Measurements from ENCODE around the gene SHC2. TPM values are rescaled to one million over a fixed set of nuclear protein-coding genes. Genes with fewer than 3 reads are reported as not detected.
"Not testable (repeated sequence)": the region's sequence is repeated elsewhere in the genome, so short reads cannot be mapped to it uniquely, and the experiment has no call there.

SHC2 gene
- total RNA-seq, 1 donor from 2014 or later = not detected

- H3K9me3 Mint-ChIP-seq; H3K4me1 Mint-ChIP-seq (ENCODE audit: low read depth); H3K27me3 Mint-ChIP-seq (ENCODE audit: insufficient read depth); H3K36me3 Mint-ChIP-seq (ENCODE audit: low read depth); intact Hi-C loops (cut with micrococcal nuclease); H3K27ac Mint-ChIP-seq; H3K4me3 Mint-ChIP-seq; DNase-seq (ENCODE audit: low spot score): not testable (repeated sequence)
Measured at GRCh38 chr19:427675-428074, 33.2 kb downstream of the SHC2 start.

DNA sequence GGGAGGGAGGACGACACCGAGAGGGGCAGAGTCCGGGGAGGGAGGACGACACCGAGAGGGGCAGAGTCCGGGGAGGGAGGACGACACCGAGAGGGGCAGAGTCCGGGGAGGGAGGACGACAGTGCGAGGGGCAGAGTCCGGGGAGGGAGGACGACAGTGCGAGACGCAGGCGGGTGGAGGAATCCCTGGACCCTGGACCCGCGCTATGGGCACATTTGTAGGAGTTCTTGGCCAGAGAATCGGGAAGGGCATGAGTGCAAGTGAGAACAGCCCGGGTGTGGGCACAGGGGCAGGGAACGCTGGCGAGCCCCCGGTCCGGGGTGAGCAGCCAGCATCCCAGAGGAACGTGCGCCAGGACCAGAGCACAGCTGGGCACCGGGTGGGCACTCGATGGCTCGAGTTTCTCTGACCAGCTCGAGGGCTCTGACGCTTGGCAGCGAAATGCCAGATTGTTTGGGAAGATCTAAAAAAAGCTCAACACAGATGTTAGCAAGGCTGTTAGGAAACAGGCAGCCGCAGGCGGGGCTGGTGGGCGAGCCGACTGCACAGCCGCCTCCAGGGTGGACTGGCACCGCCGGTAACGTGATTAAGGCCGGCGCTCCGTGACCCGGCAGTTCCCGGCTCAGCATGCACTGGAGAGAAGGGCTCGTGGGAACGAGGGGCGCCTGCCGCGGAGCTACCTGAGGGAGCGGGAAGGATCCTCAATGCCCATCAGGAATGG is 33.9 kb downstream of the SHC2 start:
- H3K27ac Mint-ChIP-seq = no peak overlapping the region
- H3K9me3 Mint-ChIP-seq = peaks cover 7% of the 10 kb centered on the region

DNA sequence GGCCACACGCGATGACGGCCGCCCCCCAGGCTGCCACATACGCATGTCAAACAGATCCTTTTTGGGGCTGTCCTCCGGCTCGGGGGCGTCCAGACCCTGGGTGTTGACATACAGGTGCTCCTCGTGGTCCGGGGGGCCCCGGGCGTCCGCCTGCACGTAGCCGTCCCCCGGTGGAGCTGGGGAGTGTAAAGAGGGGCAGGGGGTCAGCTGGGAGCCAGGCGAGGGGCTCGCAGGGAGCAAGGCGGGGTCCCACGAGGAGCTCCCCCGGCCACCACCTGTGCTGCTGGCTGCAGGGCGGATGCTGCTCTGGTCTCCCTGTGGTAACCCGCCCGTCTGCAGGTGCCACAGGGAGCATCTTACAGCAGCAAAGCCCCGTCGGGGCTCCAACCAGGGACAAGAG is 35.8 kb downstream of the SHC2 start:
- no peak for DNase-seq (ENCODE audit: low spot score)
- Mint-ChIP-seq H3K4me1 (ENCODE audit: low read depth) (no peaks in the 10 kb centered on the region), H3K4me3 (no peak overlapping the region), H3K9me3 (no peaks in the 10 kb centered on the region), H3K36me3 (ENCODE audit: low read depth) (no peaks in the 10 kb centered on the region), H3K27me3 (ENCODE audit: insufficient read depth) (peaks cover 2% of the 10 kb centered on the region), H3K27ac (no peak overlapping the region)
- intact Hi-C loops (cut with micrococcal nuclease) = no loop called here

More for the DNA sequence above, 33.9 kb downstream of the SHC2 start:
- intact Hi-C loops (cut with micrococcal nuclease) = no loop called here
- Mint-ChIP-seq H3K27me3 (ENCODE audit: insufficient read depth) (no peaks in the 10 kb centered on the region), H3K4me1 (ENCODE audit: low read depth) (no peaks in the 10 kb centered on the region), H3K4me3 (no peak overlapping the region), H3K36me3 (ENCODE audit: low read depth) (no peaks in the 10 kb centered on the region)
- DNase-seq (ENCODE audit: low spot score) = no peak

DNA sequence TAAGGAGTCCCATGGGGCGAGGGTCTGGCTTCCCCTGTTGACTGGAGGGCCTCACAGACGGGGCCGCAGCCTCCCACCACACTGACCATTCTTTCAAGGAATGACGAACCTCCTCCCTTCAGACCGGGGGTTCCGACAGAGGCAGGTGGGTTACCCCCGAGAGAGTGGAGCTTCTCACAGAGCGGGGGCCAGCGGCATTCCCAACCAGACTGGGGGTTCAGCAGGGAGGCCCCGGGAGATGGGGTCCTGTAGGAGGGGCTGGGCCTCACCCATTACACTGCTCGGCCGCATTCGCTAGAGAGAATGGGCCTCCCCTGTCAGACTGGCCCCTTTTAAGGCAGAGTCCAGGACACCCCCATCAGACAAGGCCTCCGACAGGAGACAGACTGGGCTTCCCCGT is 36.3 kb downstream of the SHC2 start:
- Mint-ChIP-seq H3K27me3 (ENCODE audit: insufficient read depth) (peaks cover 2% of the 10 kb centered on the region), H3K9me3 (no peaks in the 10 kb centered on the region), H3K4me1 (ENCODE audit: low read depth) (no peaks in the 10 kb centered on the region), H3K27ac (no peak overlapping the region), H3K4me3 (no peak overlapping the region), H3K36me3 (ENCODE audit: low read depth) (no peaks in the 10 kb centered on the region)
- intact Hi-C loops (cut with micrococcal nuclease) = no loop called here
- DNase-seq (ENCODE audit: low spot score) = no peak

DNA sequence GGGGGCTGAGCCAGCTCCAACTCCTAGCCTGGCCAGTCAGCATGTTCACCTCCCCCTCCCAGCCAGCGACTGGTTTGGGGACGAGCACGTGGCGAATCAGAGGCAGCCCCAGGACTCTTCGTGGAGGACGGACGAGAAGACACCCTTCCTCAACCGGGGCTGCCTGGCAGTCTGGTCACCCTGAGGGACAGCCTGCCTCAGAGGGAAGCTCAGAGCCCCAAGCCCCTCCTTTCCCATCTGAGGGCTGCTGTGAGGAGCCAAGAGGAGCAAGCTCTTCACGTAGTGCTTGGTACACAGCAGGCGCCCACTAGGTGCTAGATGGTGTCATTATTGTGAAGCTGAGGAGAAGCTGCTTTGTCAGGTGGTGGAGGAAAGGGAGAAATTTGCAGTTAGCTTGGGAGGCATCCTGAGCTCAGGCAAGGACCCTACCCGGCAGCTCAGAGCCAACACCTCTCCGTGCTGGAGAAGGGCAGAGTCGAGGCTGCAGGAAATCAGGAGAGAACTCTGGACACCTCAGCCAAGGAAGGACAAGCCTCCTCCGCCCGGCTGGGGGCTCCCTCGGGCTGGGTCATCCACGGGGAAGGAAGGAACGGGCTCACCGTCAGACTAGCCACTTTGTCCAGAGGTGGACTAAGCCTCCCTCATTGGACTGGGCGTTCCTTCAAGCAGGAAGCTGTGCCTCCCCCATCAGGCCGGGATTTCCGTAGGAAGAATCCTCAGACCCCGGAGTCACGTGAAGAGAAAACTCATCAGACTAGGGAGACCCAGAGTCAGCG is 37.0 kb downstream of the SHC2 start:
- peaks cover 2% of the 10 kb centered on the region for H3K27me3 Mint-ChIP-seq (ENCODE audit: insufficient read depth)
- H3K27ac Mint-ChIP-seq = no peak overlapping the region
- no peaks in the 10 kb centered on the region for H3K36me3 Mint-ChIP-seq (ENCODE audit: low read depth)
- intact Hi-C loops (cut with micrococcal nuclease) = no loop called here
- H3K9me3 Mint-ChIP-seq = no peaks in the 10 kb centered on the region
- H3K4me1 Mint-ChIP-seq (ENCODE audit: low read depth) = no peaks in the 10 kb centered on the region
- DNase-seq (ENCODE audit: low spot score) = no peak
- no peak overlapping the region for H3K4me3 Mint-ChIP-seq

- H3K27ac Mint-ChIP-seq; intact Hi-C loops (cut with micrococcal nuclease); H3K4me1 Mint-ChIP-seq (ENCODE audit: low read depth); H3K4me3 Mint-ChIP-seq; DNase-seq (ENCODE audit: low spot score); H3K9me3 Mint-ChIP-seq; H3K27me3 Mint-ChIP-seq (ENCODE audit: insufficient read depth); H3K36me3 Mint-ChIP-seq (ENCODE audit: low read depth): not testable (repeated sequence)
Measured at GRCh38 chr19:422917-423226, 38.0 kb downstream of the SHC2 start.

DNA sequence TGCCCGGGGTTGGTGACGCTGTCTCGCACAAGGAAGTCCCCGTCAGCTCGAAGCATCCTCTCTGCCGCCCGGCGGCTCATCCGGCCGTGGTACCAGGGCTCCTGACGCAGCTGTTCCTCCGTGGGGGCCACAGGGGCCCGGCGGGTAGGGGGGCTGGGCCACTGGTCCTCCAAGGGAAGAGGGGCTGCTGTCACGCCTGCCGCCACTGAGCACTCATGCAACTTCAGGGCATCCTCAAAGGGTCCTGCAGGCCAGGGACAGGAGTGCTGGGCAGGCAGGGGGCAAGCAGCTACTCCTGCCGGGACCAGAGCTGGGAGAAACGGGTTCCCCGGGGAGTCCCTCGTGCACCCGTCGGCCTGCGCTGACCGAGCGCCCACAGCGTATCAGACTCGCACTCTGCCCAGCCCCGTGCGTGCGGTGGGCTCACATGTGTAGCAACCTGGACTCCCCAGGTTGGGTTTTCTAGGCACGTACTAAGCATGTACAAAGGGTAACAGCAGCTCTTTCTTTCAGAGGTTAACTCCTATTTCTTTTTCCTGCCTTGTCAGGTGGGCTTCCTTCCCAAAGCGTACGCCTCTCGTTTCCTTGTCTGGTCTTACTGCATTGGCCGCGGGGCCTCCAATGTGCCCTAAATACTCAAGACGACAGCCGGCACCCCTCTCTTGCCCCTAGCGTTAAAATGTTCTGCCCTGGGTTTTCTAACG is 38.5 kb downstream of the SHC2 start:
- intact Hi-C loops (cut with micrococcal nuclease) = no loop called here
- no peak for DNase-seq (ENCODE audit: low spot score)
- Mint-ChIP-seq H3K27ac (no peak overlapping the region), H3K4me3 (no peak overlapping the region), H3K9me3 (no peaks in the 10 kb centered on the region), H3K36me3 (ENCODE audit: low read depth) (no peaks in the 10 kb centered on the region), H3K27me3 (ENCODE audit: insufficient read depth) (peaks cover 2% of the 10 kb centered on the region), H3K4me1 (ENCODE audit: low read depth) (no peaks in the 10 kb centered on the region)

DNA sequence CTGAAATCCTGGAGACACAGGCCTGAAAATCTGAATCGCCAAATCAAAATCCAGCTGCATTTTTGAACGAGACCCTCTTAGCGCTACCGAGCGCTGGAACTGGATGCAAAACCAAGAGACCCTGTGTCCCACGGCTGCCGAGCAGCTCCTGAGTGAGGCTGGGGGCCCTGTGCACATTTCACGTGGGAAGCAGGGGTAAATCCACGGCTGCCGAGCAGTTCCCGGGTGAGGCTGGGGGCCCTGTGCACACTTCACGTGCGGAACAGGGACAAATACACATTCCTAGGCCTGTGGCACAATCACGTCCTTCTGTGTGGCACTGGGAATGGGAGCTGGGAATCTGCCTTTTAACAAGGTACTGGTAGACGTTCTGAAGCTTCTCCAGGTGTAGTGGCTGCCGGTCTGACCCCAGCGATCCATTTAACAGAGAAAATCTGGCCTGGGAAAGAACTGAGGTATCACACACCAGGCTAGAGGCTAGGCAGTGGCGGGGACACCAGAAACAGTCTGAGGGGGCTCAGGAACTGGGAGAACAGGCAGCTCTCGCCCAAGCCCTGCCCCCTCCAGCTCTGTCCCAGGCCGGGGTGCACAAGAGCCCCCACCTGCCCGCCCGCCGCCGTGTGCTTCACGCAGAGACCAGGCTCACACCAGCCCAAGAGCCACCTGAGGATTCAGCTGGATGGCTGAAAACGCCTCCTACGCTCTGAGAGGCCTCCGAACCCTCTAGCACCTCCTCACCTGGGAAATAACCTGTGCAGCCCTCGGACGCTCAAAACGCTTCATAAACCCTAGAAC is 40.9 kb downstream of the SHC2 start:
- H3K9me3 Mint-ChIP-seq = no peaks in the 10 kb centered on the region
- no peak for DNase-seq (ENCODE audit: low spot score)
- H3K4me3 Mint-ChIP-seq = no peak overlapping the region
- no peaks in the 10 kb centered on the region for H3K36me3 Mint-ChIP-seq (ENCODE audit: low read depth)
- intact Hi-C loops (cut with micrococcal nuclease) = no loop called here
- H3K4me1 Mint-ChIP-seq (ENCODE audit: low read depth) = no peaks in the 10 kb centered on the region
- no peak overlapping the region for H3K27ac Mint-ChIP-seq
- H3K27me3 Mint-ChIP-seq (ENCODE audit: insufficient read depth) = peaks cover 2% of the 10 kb centered on the region

DNA sequence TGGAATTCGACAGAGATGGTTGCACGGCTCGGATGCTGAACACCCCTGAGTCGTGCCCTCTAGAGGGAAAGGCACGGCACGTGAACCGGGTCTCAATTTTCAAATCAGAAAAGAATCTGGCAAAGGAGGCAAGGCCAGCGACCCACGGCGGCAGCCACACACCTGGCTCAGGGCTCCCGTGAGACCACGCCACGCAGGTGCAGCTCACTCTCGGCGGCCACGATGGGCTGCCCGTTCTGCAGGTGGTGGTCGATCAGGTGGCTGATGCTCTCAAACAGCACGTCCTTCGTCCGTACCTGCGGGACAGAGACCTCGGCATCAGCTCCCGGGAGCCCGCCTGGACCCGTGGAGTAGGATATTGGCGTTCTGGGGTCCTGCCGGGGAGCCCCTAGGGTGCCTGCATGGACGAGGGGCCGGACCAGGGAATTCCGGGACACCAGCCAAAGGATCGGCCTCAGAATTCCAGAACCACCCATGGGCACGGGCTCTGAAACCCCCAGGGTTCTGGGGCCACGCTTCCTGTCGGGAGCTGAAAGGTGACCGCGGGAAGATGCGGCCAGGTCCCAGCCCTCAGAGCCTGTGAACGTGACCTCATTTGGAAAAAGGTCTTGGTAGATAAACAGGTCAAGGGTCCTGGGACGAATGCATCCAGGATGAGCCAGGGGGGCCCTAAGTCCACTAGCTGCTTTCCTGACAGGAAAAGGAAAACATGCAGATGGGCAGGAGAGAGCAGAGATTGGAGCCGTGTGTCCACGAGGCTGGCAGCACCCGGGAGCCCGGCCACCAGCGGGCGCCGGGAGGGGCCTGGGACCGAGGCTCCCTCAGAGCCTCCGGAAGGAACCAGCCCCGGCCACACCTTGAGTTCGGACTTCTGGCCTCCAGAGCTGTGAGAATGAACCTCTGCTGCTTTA is 41.8 kb downstream of the SHC2 start:
- Mint-ChIP-seq H3K36me3 (ENCODE audit: low read depth) (no peaks in the 10 kb centered on the region), H3K4me1 (ENCODE audit: low read depth) (no peaks in the 10 kb centered on the region), H3K27ac (no peak overlapping the region), H3K4me3 (no peak overlapping the region), H3K27me3 (ENCODE audit: insufficient read depth) (peaks cover 2% of the 10 kb centered on the region), H3K9me3 (no peaks in the 10 kb centered on the region)
- no peak for DNase-seq (ENCODE audit: low spot score)
- intact Hi-C loops (cut with micrococcal nuclease) = no loop called here

DNA sequence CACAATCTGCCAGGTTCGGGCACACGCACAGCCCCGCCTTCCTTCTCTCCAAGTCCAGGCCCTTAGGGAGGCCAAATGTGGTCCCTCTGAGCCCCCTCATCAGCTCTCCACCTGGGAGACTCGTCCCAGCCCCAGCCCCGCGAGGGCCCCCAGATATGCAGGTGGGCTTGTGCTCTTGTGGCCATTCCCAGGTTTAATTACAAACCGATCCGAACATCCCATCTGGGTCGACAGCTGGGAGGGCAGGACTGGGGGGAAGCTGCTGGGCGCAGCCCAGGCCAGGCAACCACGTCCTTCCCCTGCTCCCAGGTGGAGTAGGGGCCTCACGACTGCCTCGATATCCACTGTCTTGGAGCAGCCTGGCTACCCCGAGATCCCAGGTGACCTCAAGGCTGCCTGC is 44.4 kb downstream of the SHC2 start:
- Mint-ChIP-seq H3K27ac (no peak overlapping the region), H3K4me3 (no peak overlapping the region)
- no peak for DNase-seq (ENCODE audit: low spot score)

DNA sequence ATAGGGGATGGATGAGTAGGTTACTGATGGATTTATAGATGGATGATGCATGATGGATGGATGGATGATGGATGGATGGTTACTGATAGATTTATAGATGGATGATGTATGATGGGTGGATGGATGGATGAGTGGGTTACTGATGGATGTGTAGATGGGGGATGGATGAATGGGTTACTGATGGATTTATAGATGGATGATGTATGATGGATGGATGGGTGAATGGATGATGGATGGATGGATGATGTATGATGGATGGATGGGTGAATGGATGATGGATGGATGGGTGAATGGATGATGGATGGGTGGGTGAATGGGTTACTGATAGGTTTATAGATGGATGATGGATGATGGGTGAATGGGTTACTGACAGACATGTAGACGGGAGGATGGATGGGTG is 45.5 kb downstream of the SHC2 start:
- H3K27me3 Mint-ChIP-seq (ENCODE audit: insufficient read depth) = no peaks in the 10 kb centered on the region
- intact Hi-C loops (cut with micrococcal nuclease) = no loop called here
- H3K9me3 Mint-ChIP-seq = no peaks in the 10 kb centered on the region
- H3K4me3 Mint-ChIP-seq = no peak overlapping the region
- H3K36me3 Mint-ChIP-seq (ENCODE audit: low read depth) = no peaks in the 10 kb centered on the region
- H3K27ac Mint-ChIP-seq = no peak overlapping the region
- no peak for DNase-seq (ENCODE audit: low spot score)
- no peaks in the 10 kb centered on the region for H3K4me1 Mint-ChIP-seq (ENCODE audit: low read depth)

More for the DNA sequence above, 44.4 kb downstream of the SHC2 start:
- H3K9me3 Mint-ChIP-seq = no peaks in the 10 kb centered on the region
- H3K36me3 Mint-ChIP-seq (ENCODE audit: low read depth) = no peaks in the 10 kb centered on the region
- intact Hi-C loops (cut with micrococcal nuclease) = no loop called here
- H3K4me1 Mint-ChIP-seq (ENCODE audit: low read depth) = no peaks in the 10 kb centered on the region
- peaks cover 2% of the 10 kb centered on the region for H3K27me3 Mint-ChIP-seq (ENCODE audit: insufficient read depth)

DNA sequence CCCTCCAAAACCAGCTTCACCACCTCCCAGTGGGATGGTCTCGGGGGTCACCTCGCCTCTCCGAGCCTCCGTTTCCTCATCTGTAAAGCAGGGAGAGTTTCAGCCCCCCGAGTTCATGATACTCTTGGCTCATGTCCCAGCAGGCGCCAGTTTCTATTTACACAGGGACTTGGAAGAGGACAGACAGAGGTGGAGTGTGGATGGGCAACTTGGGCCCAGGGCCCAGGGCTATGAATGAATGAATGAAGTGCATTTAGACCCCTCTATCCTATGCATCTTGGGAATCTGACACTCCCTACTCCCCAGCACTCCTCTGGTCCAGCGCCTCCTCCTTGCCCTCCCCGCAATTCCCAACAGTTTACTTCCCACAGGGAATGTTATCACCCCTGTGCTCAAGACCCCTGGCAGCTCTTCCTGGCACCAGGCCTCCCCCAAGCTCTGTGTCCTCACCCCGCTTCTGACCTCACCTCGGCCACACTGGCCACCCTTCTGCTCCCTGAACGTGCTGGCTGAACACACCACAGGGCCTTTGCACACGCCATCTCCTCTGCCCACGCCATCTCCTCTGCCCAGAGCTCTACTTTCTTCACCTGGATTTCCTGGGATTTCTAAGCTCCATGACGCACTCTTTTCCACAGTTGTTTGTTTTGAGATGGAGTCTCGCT is 46.9 kb downstream of the SHC2 start:
- Mint-ChIP-seq H3K9me3 (no peaks in the 10 kb centered on the region), H3K36me3 (ENCODE audit: low read depth) (no peaks in the 10 kb centered on the region), H3K4me1 (ENCODE audit: low read depth) (peaks cover 5% of the 10 kb centered on the region), H3K4me3 (no peak overlapping the region), H3K27me3 (ENCODE audit: insufficient read depth) (peaks cover 6% of the 10 kb centered on the region), H3K27ac (no peak overlapping the region)
- no peak for DNase-seq (ENCODE audit: low spot score)
- intact Hi-C loops (cut with micrococcal nuclease) = no loop called here

Data from activated T-helper 1 cell treated with anti-CD3 and anti-CD28 coated beads, Interleukin-12 subunit alpha, Interleukin-12 subunit beta, Interleukin-2, Interleukin-4 antibody, amounts not matched to agents 30 ng/mL and 10 ng/mL and 1 ng/mL, durations not matched to agents 14 hours and 24 hours and 36 hours (primary cell).